C4-2B (cell line): ENCODE data around the gene HOXC9.

Experiments used
- ZFX ChIP-seq: fragments of 450-650 bp; IDR thresholded peaks from 2 replicates; pipeline ENCODE4 v1.6.1; 2017
- TF ChIP-seq, protein P1 (sequence below): fragments of 450-650 bp; conservative IDR thresholded peaks from 2 replicates; pipeline ENCODE4 v1.5.1; 2017; ENCODE audit warnings: mild to moderate bottlenecking

DNA sequence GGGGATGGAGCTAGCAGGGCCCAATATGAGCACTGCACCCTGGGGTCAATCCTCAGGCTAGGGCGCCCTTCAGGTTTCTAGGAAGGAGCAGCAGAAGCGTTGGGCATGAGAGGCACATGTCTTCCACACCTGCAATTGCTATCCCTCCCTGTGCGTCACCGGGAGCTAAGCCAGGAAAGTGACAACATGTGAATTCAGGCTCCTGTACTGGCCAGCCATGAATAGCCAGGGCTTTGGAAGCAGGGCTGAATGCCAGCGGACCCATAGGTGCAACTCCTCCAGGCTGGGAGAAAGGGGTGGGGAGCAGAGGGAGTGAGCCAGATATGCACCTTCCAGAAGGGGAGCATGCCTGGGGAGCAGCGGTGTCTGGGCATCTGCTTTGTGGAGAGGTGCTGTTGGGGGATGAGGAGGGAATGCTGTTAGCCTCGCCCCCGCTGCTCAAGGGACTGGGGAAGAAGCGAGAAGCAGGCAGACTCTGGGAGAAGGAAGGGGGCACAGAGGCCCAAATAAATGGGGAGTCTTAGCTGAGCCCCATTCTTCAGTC lies 39.0 kb downstream of the HOXC9 start:
- TF ChIP-seq, protein P1, sequence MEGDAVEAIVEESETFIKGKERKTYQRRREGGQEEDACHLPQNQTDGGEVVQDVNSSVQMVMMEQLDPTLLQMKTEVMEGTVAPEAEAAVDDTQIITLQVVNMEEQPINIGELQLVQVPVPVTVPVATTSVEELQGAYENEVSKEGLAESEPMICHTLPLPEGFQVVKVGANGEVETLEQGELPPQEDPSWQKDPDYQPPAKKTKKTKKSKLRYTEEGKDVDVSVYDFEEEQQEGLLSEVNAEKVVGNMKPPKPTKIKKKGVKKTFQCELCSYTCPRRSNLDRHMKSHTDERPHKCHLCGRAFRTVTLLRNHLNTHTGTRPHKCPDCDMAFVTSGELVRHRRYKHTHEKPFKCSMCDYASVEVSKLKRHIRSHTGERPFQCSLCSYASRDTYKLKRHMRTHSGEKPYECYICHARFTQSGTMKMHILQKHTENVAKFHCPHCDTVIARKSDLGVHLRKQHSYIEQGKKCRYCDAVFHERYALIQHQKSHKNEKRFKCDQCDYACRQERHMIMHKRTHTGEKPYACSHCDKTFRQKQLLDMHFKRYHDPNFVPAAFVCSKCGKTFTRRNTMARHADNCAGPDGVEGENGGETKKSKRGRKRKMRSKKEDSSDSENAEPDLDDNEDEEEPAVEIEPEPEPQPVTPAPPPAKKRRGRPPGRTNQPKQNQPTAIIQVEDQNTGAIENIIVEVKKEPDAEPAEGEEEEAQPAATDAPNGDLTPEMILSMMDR: no peak
- TF ChIP-seq ZFX: no peak
